Measurements from ENCODE around the gene RABGGTA. TPM values are rescaled to one million over a fixed set of nuclear protein-coding genes. Genes with fewer than 3 reads are reported as not detected.

The RABGGTA gene
- total RNA-seq, 1 donor from 2014 or later, result 13.3 TPM

- no peak for DNase-seq (ENCODE audit: low spot score)
- intact Hi-C loops (cut with DNase I), result no loop called here
These were observed 4.8 kb downstream of the RABGGTA start for GRCh38 chr14:24266344-24267244.

DNA sequence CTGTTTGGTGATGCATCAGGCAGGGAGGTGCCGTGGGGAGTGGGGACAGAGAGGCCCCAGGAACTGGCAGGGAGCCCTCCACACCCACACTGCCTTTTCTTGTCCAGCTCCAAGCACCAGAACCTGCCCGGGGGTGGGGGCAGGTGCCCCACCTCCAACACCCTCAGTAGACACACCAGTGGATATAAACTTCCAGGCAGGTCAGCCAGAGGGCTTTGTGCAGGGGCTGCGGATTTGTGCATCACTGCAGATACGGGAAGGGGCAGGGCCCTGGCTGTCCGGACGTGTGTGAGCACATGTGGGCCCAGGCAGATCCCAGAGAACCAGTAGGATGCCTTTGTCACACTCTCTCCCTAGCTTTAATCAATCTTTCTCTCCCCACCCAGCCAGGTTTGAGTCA, 7.1 kb downstream of the RABGGTA start:
- intact Hi-C loops (cut with DNase I), result no loop called here
- DNase-seq (ENCODE audit: low spot score), result no peak

- DNase-seq (ENCODE audit: low spot score), result no peak
- intact Hi-C loops (cut with DNase I), result no loop called here
These were observed 7.5 kb downstream of the RABGGTA start for GRCh38 chr14:24263848-24264247.

DNA sequence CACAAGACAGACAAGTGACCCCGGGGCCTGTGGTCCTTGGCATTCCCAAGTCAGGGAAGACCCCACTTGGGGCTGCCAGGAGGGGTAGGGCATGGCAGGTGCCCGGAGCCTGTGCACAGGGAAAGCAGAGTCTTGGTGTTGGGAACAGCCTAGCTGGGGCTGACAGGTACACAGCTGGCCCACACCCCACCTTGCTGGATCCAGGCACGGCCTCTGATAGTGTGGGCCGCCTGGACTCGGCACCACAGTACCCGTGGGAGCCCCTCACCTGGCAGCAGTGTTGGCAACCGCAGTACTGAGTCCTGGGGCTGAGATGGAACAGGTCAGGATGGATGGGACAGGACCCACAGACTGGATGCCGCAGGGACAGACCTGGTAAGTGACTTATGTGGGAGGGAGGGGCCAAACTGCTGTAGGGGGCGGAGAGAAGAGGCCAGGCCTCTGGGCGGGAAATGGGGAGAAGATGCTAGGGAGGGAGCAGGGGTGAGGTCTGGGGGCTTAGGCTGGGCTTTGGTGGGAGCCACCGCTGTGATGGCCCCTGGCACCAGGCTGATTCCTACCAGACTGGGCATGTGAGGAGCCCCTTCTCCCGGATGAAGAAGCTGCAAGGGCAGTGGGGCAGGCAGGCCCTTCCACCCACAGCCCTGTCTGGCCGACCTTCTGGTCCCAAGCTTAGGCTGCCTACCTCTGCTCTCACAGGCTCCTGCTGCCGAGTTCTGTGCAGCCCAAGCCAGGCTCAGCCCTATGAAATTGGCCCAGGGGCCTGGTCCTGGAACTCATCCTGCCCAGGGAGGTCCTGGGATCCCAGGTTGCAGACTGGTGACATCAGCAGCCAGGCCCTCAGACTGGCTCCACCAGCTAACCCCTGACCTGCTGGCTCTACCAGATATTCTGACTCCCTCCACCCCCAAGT, 8.3 kb downstream of the RABGGTA start, which contains the start of gene TGM1:
Gene TGM1 (minus strand): TSS at position 357 of the 913 bp plus-strand sequence. CDS start 825 bp downstream, outside the sequence.
- DNase-seq (ENCODE audit: low spot score), result no peak
- intact Hi-C loops (cut with DNase I), result no loop called here

DNA sequence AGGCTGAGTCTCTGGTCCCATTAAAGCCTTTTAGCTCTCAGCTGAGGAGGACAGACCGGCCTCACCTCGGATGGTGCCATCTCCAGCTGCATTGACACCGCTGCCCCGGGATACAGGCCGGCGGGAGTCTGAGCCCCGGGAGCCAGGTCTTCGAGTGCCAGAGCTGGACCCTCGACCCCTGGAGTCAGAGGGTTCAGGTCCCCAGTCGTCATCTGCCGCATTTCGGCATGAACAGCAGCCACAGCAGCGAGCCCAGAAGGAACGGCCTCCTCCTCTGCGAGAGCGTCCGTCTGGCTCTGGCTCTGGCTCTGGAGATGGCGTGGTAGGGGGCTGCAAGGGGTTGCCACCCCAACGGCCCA, 9.4 kb downstream of the RABGGTA start:
- intact Hi-C loops (cut with DNase I), result no loop called here
- no peak for DNase-seq (ENCODE audit: low spot score)

DNA sequence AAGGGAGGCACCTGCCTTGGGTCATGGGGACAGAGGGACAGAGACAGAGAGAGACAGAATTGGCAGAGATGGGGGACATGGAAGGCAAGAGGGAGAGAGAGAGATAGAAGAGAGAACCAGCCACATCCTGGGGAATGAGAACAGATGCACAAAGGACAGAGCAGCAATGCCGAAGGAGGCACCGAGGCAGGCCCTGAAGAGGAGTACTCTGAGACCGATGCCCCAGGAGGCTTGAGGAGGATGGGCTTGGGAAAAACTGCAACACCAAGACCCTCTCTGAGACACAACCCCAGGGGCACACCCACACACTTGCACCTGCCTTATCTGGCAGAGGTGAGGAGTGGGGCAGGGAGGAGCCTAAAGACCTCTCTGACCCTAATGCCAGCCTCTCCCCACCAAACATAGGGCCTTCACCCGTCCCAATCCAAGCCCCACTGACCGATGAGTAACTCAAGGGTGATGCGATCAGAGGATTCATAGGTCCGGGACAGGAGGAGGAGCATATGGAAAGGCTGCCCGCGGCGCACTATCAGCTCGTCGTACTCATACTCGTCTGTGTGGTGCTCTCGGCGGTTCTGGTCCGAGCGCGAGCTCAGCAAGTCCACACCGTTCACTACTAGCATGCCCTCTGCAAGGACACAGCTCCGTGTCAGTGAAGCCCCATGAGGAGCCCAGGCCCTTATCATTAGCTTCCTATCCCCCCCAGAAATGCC, 10.0 kb downstream of the RABGGTA start:
- DNase-seq (ENCODE audit: low spot score), result no peak
- intact Hi-C loops (cut with DNase I), result no loop called here

- no peak for DNase-seq (ENCODE audit: low spot score)
- intact Hi-C loops (cut with DNase I), result no loop called here
These were observed 10.6 kb downstream of the RABGGTA start for GRCh38 chr14:24260780-24261157.

GRCh38 chr14:24260026-24260779, 11.2 kb downstream of the RABGGTA start:
- DNase-seq (ENCODE audit: low spot score), result no peak
- intact Hi-C loops (cut with DNase I), result no loop called here

DNA sequence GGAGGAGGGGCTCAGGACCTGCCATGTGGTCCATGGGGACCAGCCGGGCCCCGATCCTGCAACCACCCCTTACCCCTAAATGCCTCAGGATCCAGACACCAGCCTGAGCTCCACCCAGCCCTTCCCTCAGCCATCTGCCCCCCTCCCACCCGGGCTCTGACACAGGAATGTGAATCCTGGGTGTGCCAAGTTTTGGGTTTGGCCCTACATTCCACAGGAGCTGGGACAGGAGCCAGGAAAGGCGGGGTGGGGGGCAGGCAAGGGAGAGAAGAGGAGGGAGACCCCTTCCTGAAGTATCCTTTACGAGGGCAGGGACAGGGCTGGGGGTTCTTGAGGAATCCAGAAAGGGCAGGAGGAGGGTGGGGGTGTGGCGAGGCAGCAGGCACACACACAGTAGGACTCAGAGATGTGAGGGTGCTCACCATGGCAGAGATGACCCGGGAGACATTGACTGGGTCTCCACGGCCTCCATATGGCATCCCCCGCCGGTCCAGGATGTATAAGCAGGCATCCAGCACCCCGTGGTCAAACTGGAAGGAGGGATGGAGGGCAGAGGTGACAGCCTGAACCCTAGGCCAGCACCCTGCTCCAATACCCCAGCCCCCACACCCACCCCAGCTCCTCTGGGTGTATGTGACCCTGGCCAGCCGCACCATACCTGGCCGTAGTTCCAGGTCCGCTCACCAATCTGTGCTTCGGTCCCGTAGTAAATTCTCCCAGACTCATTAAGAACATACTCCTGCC, 11.9 kb downstream of the RABGGTA start:
- intact Hi-C loops (cut with DNase I), result no loop called here
- DNase-seq (ENCODE audit: low spot score), result no peak

- no peak for DNase-seq (ENCODE audit: low spot score)
- intact Hi-C loops (cut with DNase I), result no loop called here
These were observed 12.7 kb downstream of the RABGGTA start for GRCh38 chr14:24258548-24259265.

DNA sequence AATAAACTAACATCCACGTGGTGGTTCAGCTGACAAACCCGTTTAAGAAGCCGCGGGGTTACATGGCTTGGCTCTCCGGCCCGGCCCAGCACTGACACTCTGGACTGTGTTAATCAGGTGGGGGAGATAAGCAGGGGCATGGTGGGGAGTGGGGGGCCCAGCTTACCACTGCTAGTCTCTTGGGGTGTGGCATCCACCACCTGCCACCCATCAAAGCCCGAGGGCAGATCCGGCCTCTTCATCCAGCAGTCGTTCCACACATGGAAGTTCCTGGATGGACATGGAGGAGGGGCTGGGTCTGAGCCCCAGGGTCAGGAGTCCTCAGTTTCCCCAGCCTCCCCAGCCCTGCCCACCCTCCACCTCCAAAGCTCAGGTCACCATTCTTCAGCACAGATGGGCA, 13.3 kb downstream of the RABGGTA start:
- no peak for DNase-seq (ENCODE audit: low spot score)
- intact Hi-C loops (cut with DNase I), result no loop called here

GRCh38 chr14:24256960-24257359, 14.4 kb downstream of the RABGGTA start:
- no peak for DNase-seq (ENCODE audit: low spot score)
- intact Hi-C loops (cut with DNase I), result no loop called here

GRCh38 chr14:24255931-24256711, 15.3 kb downstream of the RABGGTA start:
- intact Hi-C loops (cut with DNase I), result no loop called here
- DNase-seq (ENCODE audit: low spot score), result no peak

DNA sequence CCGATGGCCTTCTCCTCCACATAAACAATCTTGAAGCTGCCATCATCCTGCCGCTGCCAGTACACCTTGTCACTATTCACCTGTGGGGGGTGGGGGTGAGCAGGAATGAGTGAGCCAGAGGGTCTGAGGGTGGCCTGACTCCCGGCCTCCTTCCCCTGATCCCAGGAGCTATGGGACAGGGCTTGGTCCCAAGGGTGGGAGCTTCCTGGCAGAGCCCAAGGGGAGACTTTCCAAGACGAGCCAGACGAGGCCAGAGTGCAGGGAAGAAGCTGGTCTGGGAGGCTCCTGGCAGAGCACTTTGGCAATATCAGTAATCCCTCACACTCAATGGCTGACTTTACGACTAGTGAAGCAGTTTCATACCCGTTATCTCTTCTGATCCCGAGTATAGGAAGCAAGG, 16.0 kb downstream of the RABGGTA start:
- no peak for DNase-seq (ENCODE audit: low spot score)
- intact Hi-C loops (cut with DNase I), result no loop called here

- intact Hi-C loops (cut with DNase I), result no loop called here
- DNase-seq (ENCODE audit: low spot score), result no peak
These were observed 16.6 kb downstream of the RABGGTA start for GRCh38 chr14:24254630-24255392.

DNA sequence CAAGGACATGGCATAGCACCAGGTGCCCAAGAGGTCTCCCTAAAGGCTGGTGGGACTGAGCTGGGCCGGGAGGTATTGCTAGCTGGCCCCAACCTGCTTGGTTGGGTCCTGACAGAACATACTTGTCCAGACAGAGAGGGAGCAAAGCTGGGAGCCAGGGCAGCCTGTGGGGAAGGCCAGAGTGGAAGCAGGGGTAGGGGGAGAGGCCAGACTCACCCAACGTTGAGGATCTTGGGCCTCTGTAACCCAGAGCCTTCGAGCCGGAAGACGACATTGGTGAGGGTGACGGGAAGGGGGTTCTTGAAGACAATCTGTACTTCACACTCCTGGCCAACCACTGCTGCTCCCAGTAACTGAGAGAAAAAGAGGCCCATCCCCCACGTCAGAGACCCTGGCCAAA, 17.5 kb downstream of the RABGGTA start:
- intact Hi-C loops (cut with DNase I), result no loop called here
- DNase-seq (ENCODE audit: low spot score), result no peak
